IPS DF 19.7 (cell line): ENCODE measurements around the gene SETD6.
"Not testable (repeated sequence)": the region's sequence is repeated elsewhere in the genome, so short reads cannot be mapped to it uniquely, and the experiment has no call there.

ENCODE experiments used
- DNase-seq: peaks from one replicate; pipeline ENCODE4 v3.0.0-alpha.2; 2013; ENCODE audit warnings: low read depth, low spot score

The SETD6 gene

DNA sequence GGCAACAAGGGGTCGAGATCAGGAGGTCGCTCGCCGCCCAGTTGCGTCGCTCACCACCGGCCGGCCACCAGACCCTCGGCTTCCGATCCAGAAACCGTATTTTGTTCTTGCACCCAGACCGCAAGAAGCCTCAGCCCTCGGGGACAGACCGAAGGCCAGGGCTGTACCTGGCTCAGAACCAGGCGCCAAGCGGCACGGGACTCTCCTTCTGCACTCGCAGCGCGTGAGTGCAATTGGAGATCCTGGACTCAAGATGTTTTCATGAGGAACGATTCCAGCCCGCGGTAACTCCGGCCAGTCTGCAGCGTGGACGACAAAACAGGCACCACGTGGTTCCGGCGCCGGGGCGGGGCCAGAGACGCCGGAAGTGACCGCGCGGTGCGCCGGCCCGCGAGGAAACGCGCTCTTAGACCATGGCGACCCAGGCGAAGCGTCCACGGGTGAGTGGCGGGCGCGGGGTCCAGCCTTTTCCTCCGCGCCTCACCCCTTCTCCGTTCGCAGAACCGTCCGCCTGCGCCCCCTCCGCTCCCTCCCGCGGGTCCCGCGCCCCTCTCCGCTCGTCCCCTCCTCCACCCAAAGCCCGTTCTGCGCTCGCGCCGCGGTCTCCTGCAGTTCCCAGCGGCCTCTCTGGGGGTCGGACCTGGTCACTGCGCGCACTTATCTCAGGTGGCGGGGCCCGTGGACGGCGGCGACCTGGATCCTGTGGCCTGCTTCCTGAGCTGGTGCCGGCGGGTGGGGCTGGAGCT lies at the start of gene SETD6:
Gene SETD6 (plus strand): TSS at position 393 of the 746 bp plus-strand sequence. CDS start 21 bp downstream, at position 414.
- peak; percentile 48 for DNase-seq

- DNase-seq: no peak
Observed at GRCh38 chr16:58465817-58466216, 49.5 kb upstream of the SETD6 start.

DNA sequence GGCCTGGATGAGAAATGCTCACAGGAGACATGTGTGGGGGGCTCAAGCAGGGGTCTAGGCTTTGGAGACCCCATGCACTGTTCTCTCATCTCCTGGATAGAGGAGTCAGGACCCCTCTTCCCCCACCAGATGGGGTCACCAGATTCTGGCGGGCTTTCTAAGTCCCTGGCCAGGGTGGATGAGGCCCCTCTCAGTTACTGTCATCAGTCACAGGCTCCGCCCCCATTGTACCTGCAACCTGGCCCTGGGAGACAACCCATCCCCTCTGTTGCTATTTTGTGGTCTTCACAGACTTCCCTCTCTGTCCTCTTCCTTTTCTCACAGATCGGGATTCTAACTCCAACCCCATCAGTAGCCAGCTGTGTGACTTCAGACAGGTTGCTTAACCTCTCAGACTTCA lies 48.9 kb upstream of the SETD6 start:
- DNase-seq: no peak

DNA sequence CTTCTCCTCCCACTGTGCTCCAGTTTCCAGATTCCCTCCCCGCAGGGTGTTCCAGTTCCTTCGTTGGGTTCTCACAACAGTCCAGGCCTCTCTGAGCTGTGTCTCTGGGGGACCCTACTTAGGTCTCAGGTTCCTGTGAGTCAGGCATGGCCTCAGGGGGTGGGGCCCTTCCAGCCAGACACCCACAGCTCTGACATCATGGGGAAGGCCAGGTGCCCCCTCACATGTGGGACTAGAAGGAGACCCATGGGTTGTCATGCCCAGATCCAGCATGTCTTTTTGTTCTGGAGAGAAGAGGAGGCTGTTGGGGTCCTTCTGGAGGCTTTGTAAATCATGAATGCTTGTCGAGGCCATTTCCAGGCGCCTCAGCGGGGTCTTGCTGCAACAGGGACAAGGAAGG lies 47.4 kb upstream of the SETD6 start:
- no peak for DNase-seq

DNA sequence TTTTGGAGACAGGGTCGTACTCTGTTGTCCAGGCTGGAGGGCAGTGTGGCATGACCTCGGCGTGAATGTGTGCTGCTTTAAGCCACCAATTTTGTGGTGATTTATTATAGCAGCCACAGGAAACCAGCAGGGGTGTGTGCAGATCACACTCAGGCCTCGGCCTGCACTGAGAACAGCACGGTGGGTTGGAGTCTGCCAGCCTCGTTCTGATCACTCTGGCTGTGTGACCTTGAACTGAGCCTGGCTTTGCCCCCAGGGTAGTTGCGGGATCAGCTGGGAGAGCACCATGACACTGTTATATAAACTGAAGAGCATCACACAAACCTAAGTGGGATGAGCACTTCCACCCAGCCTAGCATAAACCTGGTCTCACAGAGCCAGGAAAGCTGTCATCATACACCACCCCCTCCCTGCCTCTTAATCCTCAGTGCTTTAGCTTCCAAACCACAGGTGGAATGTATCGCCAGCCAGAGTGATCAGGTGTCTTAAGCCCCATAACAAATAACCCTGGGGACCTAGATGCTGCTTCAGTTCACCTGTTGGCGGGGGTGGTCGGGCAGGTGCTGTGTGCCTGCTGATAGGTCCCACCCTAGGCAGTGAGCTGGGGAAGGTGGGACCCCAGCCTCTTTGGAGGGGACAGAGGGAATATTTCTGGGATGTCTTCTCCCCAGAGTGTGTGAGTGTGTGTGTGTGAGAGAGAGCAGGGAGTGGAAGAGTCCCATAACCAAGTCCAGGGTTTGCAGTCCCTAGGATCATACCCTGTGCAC lies 43.9 kb upstream of the SETD6 start:
- no peak for DNase-seq

DNA sequence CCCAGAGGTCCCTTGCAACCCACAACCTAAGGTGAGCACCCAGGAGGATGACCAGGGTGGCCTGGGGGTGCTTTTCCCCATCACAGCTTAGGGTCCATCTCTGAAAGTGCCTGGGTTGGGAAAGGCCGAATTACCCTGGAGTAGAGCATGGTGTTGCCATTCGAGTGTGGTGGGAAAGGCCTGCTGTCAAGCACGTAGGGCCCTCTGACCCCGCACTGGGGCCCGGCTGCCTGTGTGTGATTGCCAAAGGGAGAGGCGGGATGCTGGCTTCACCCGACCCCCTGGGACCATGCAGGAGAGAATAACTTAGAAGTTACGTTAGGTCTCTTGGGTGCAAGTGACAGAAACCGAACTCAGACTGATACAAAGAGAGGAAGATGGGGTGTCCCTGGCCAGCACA lies 43.1 kb upstream of the SETD6 start:
- DNase-seq: no peak

GRCh38 chr16:58472827-58473226 lies 42.5 kb upstream of the SETD6 start:
- DNase-seq: no peak

GRCh38 chr16:58474296-58474695 lies 41.0 kb upstream of the SETD6 start:
- DNase-seq: no peak

DNA sequence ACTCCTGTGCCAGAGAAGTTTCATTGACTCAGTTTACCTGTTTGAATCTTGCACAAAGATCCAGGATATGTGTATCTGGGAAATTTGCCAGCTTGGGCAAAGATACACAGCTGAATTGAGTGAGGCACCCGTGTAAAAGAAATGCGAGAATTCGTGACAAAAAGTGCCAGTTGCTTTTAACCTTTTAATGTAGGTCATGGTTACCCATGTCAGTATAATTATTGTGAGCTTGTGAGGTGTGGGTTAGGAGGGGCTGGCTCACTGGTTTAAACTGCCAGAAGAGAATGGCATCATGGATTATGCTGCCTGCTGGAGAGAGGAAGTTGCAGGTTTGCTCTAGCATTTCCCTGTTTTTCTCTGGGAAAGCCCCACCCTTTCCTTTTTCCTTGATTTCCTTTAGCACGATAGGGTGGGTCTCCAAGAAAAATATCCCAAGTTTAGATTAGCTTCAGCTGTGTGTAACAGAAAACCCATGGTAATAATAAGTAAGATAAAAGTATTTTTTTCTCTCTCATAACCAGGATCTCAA lies 40.2 kb upstream of the SETD6 start:
- DNase-seq: no peak

- no peak for DNase-seq
Observed at GRCh38 chr16:58476791-58477190, 38.5 kb upstream of the SETD6 start.

GRCh38 chr16:58478427-58478826 lies 36.9 kb upstream of the SETD6 start:
- no peak for DNase-seq

- no peak for DNase-seq
Observed at GRCh38 chr16:58481226-58481869, 34.0 kb upstream of the SETD6 start.

DNA sequence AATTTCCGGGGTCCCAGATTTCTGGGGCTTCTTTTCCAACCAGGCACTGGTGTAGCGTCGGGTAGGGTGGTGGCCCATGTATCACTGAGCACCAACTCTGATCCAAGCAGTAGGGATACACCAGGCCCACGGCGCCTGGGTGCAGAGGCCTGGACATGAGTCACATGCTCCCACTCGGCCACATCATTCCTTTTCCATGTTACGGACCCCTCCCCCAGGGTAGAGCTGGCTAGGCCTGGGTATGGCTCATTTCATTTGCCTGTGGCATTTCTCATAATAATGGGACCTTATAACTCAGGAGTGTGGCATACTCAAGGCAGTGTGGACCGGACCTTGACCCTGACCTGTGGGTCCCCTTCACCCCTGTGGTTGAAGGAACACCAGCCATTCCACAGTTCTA lies 33.4 kb upstream of the SETD6 start:
- DNase-seq: no peak

GRCh38 chr16:58485184-58485887 lies 30.0 kb upstream of the SETD6 start:
- no peak for DNase-seq

- no peak for DNase-seq
Observed at GRCh38 chr16:58487566-58488351, 27.6 kb upstream of the SETD6 start.

DNA sequence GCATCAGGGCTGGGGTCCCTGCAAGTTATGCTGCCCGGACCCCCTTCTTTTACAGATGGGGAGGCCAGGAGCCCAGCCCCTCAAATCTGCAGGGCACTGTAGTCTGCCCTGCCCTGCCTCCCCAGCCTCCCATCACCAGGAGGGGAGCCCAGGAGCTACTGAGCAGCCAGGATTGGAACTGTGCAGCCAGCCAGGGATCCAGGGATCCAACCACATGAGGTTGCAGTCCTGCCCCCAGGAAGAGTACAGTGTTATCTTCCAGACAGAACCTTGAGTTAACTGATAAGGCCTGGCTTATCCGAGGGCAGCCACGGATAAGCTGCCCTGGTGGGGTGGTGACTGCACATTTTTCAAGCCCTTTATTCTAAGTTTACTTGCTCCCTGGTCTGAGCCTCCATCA lies 26.8 kb upstream of the SETD6 start:
- no peak for DNase-seq

GRCh38 chr16:58490065-58490464 lies 25.3 kb upstream of the SETD6 start:
- DNase-seq: no peak

GRCh38 chr16:58490539-58490938 lies 24.8 kb upstream of the SETD6 start:
- DNase-seq: not testable (repeated sequence)

DNA sequence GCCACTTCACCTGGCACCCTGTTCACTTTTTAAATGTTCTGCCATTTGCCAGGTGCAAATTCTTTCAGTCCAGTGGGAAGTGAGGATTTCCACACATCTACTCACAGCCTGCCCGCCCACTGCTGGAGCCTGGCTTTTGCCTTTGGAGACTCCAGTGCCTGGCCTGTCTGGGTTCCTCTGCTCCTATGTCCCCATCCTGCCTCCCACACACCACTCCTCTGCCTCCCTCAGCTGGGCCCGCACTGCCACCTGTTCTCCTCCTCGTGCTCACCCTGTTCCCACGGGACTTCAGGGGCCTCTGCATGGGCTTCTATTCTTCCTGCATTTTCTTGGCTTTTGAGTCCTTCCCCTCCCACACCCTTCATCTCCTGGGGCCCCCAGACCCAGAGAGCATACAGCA lies 23.3 kb upstream of the SETD6 start:
- no peak for DNase-seq

GRCh38 chr16:58492735-58493134 lies 22.6 kb upstream of the SETD6 start:
- no peak for DNase-seq
